IPS DF 6.9 (cell line): ENCODE results near the gene RC3H1.
A peak's percentile ranks its signal among the peaks of the same experiment; 100 is the strongest.

Experiments used
- DNase-seq: peaks from one replicate; pipeline ENCODE4 v3.0.0-alpha.2; 2013; ENCODE audit warnings: low read depth, low spot score
- H3K27ac ChIP-seq: one replicate; pipeline ENCODE4 v1.5.1; 2013; ENCODE audit warnings: low read length, control low read depth
- H3K27me3 ChIP-seq: 2 replicates; pipeline ENCODE4 v1.6.1; 2013; ENCODE audit warnings: mild to moderate bottlenecking, low read length; ENCODE audit not compliant: control insufficient read depth, insufficient read depth
- H3K36me3 ChIP-seq: 2 replicates; pipeline ENCODE4 v1.6.1; 2013; ENCODE audit warnings: low read length; ENCODE audit not compliant: control insufficient read depth, insufficient read depth
- H3K4me1 ChIP-seq: 2 replicates; pipeline ENCODE4 v1.6.1; 2013; ENCODE audit warnings: low read length; ENCODE audit not compliant: control insufficient read depth, insufficient read depth
- H3K4me3 ChIP-seq: 2 replicates; pipeline ENCODE4 v1.5.1; 2013; ENCODE audit warnings: mild to moderate bottlenecking, low read length
- H3K9me3 ChIP-seq: 2 replicates; pipeline ENCODE4 v1.6.1; 2013; ENCODE audit warnings: low read length, inconsistent platforms; ENCODE audit not compliant: control insufficient read depth, insufficient read depth
- WGBS: extraction: QIAGEN DNeasy Blood & Tissue Kit; methylation state at CpG from one replicate; pipeline ENCODE4 v1.1.7; 2013; ENCODE audit warnings: mixed read lengths, missing lambda C conversion rate; ENCODE audit not compliant: insufficient read length, insufficient coverage; 5-methylcytosine and 5-hydroxymethylcytosine counted together

The RC3H1 gene

GRCh38 chr1:174022976-174023277, 770 bp upstream of the RC3H1 start:
- H3K27ac ChIP-seq = no peak overlapping the region
- H3K36me3 ChIP-seq = no peaks in the 10 kb centered on the region
- no peak for DNase-seq
- H3K9me3 ChIP-seq = no peaks in the 10 kb centered on the region
- H3K4me3 ChIP-seq = peak overlapping the region; percentile 72; the same call in 1 of the 2 replicates
- WGBS = no CpG with 5 or more reads among the region's 4 CpGs
- H3K27me3 ChIP-seq = no peaks in the 10 kb centered on the region
- H3K4me1 ChIP-seq = peaks cover 1% of the 10 kb centered on the region; the same call in 1 of the 2 replicates

- no CpG with 5 or more reads among the region's 36 CpGs for WGBS
- no peaks in the 10 kb centered on the region for H3K9me3 ChIP-seq
- H3K4me3 ChIP-seq = peak overlapping the region; percentile 72
- no peak for DNase-seq
- no peak overlapping the region for H3K27ac ChIP-seq
- H3K4me1 ChIP-seq = peaks cover 1% of the 10 kb centered on the region; the same call in 1 of the 2 replicates
- H3K27me3 ChIP-seq = no peaks in the 10 kb centered on the region
- H3K36me3 ChIP-seq = no peaks in the 10 kb centered on the region
Measured at GRCh38 chr1:174021591-174022079, 522 bp downstream of the RC3H1 start.

GRCh38 chr1:174018565-174018964, 3.6 kb downstream of the RC3H1 start:
- WGBS = no CpG with 5 or more reads among the region's 2 CpGs
- Histone ChIP-seq H3K27ac (no peak overlapping the region), H3K36me3 (no peaks in the 10 kb centered on the region), H3K4me1 (peaks cover 1% of the 10 kb centered on the region; the same call in 1 of the 2 replicates), H3K9me3 (no peaks in the 10 kb centered on the region), H3K4me3 (no peak overlapping the region), H3K27me3 (no peaks in the 10 kb centered on the region)
- DNase-seq = no peak

GRCh38 chr1:174017231-174017970, 4.8 kb downstream of the RC3H1 start:
- H3K4me1 ChIP-seq = no peaks in the 10 kb centered on the region
- no peaks in the 10 kb centered on the region for H3K36me3 ChIP-seq
- no peak overlapping the region for H3K27ac ChIP-seq
- no peak for DNase-seq
- no peaks in the 10 kb centered on the region for H3K27me3 ChIP-seq
- no peak overlapping the region for H3K4me3 ChIP-seq
- H3K9me3 ChIP-seq = no peaks in the 10 kb centered on the region
- no CpG with 5 or more reads among the region's 2 CpGs for WGBS

- Histone ChIP-seq H3K4me1 (no peaks in the 10 kb centered on the region), H3K4me3 (no peak overlapping the region), H3K36me3 (no peaks in the 10 kb centered on the region), H3K27ac (no peak overlapping the region), H3K27me3 (no peaks in the 10 kb centered on the region), H3K9me3 (no peaks in the 10 kb centered on the region)
- WGBS = no CpG with 5 or more reads among the region's 3 CpGs
- no peak for DNase-seq
Measured at GRCh38 chr1:174013864-174014418, 8.2 kb downstream of the RC3H1 start.

GRCh38 chr1:174008979-174009378, 13.2 kb downstream of the RC3H1 start:
- no peak for DNase-seq
- Histone ChIP-seq H3K4me1 (no peaks in the 10 kb centered on the region), H3K27me3 (no peaks in the 10 kb centered on the region), H3K9me3 (no peaks in the 10 kb centered on the region), H3K4me3 (no peak overlapping the region), H3K36me3 (no peaks in the 10 kb centered on the region), H3K27ac (no peak overlapping the region)
- no CpG with 5 or more reads among the region's 1 CpG for WGBS

GRCh38 chr1:174008269-174008668, 13.9 kb downstream of the RC3H1 start:
- no peak overlapping the region for H3K27ac ChIP-seq

GRCh38 chr1:174007851-174008250, 14.3 kb downstream of the RC3H1 start:
- Histone ChIP-seq H3K36me3 (no peaks in the 10 kb centered on the region), H3K4me3 (no peak overlapping the region), H3K4me1 (no peaks in the 10 kb centered on the region), H3K9me3 (no peaks in the 10 kb centered on the region), H3K27me3 (no peaks in the 10 kb centered on the region), H3K27ac (no peak overlapping the region)
- no peak for DNase-seq

More at GRCh38 chr1:174008269-174008668, 13.9 kb downstream of the RC3H1 start:
- no peaks in the 10 kb centered on the region for H3K36me3 ChIP-seq
- no peaks in the 10 kb centered on the region for H3K4me1 ChIP-seq
- H3K27me3 ChIP-seq = no peaks in the 10 kb centered on the region
- H3K9me3 ChIP-seq = no peaks in the 10 kb centered on the region
- no peak overlapping the region for H3K4me3 ChIP-seq
- WGBS = no CpG with 5 or more reads among the region's 2 CpGs
- no peak for DNase-seq

- no CpG with 5 or more reads among the region's 2 CpGs for WGBS
- Histone ChIP-seq H3K4me1 (peaks cover 2% of the 10 kb centered on the region), H3K4me3 (no peak overlapping the region), H3K9me3 (no peaks in the 10 kb centered on the region), H3K27me3 (no peaks in the 10 kb centered on the region), H3K27ac (no peak overlapping the region), H3K36me3 (no peaks in the 10 kb centered on the region)
- no peak for DNase-seq
Measured at GRCh38 chr1:174005032-174005431, 17.1 kb downstream of the RC3H1 start.

GRCh38 chr1:174003867-174004266, 18.3 kb downstream of the RC3H1 start:
- H3K27me3 ChIP-seq = no peaks in the 10 kb centered on the region
- no peaks in the 10 kb centered on the region for H3K9me3 ChIP-seq
- no CpG with 5 or more reads among the region's 4 CpGs for WGBS
- no peaks in the 10 kb centered on the region for H3K36me3 ChIP-seq
- H3K27ac ChIP-seq = no peak overlapping the region
- no peak overlapping the region for H3K4me3 ChIP-seq
- peaks cover 2% of the 10 kb centered on the region for H3K4me1 ChIP-seq
- no peak for DNase-seq

GRCh38 chr1:174001573-174001972, 20.6 kb downstream of the RC3H1 start:
- H3K9me3 ChIP-seq = no peaks in the 10 kb centered on the region
- peaks cover 2% of the 10 kb centered on the region for H3K4me1 ChIP-seq
- DNase-seq = no peak
- no peak overlapping the region for H3K27ac ChIP-seq
- H3K36me3 ChIP-seq = no peaks in the 10 kb centered on the region
- WGBS = no CpG with 5 or more reads among the region's 3 CpGs
- H3K4me3 ChIP-seq = no peak overlapping the region
- no peaks in the 10 kb centered on the region for H3K27me3 ChIP-seq
